ENCODE data around the gene TBL1XR1. TPM values are rescaled to one million over a fixed set of nuclear protein-coding genes. Genes with fewer than 3 reads are reported as not detected.

The TBL1XR1 gene
- total and polyA plus RNA-seq, 2 of the 4 experiments (the other 2 are of a cell fraction) = 25.2 to 170 TPM

GRCh38 chr3:176978441-176978840, 218.8 kb downstream of the TBL1XR1 start:
- POLR2A ChIA-PET (ENCODE audit: unreplicated experiment) = no interaction called here
- whole genome bisulfite sequencing, 2 experiments (ENCODE audit: extremely low coverage in 2 of 2, insufficient read length in 1 of 2) = no CpG with 5 or more reads among the region's 3 CpGs

More at GRCh38 chr3:176978441-176978840, 218.8 kb downstream of the TBL1XR1 start:
- Histone ChIP-seq H2BK5ac (ENCODE audit: low read depth, low read length, poor library complexity, severe bottlenecking) (no peak overlapping the region), H2BK120ac (ENCODE audit: low read depth, low read length) (no peak overlapping the region), H4K5ac (ENCODE audit: low read depth, low read length) (no peak overlapping the region), H2AK5ac (ENCODE audit: low read depth, low read length) (no peak overlapping the region), H3K14ac (replicated peaks; ENCODE audit: low read depth, low read length) (no peak overlapping the region), H3K4ac (ENCODE audit: low read depth, low read length) (no peak overlapping the region), H3K9ac (ENCODE audit: low read depth, low read length) (no peak overlapping the region), H3K79me1 (ENCODE audit: low read depth in 1 of 2, low read length in 2 of 2) (no peaks in the 10 kb centered on the region), H4K91ac (ENCODE audit: insufficient read depth, low read depth, low read length) (no peak overlapping the region), H3K27ac (ENCODE audit: insufficient read depth, low read length) (no peak overlapping the region), H3K9me1 (ENCODE audit: insufficient read depth, low read length) (no peaks in the 10 kb centered on the region), H3K4me1 (ENCODE audit: control insufficient read depth, insufficient read depth, low read length) (no peaks in the 10 kb centered on the region), H3K36me3 (ENCODE audit: control insufficient read depth, insufficient read depth, low read length) (no peaks in the 10 kb centered on the region), H3K23ac (ENCODE audit: low read depth, low read length) (no peak overlapping the region), H2AFZ (replicated peaks; ENCODE audit: low read length, poor library complexity) (peak overlapping the region; percentile 35), H3K9me3 (ENCODE audit: control insufficient read depth, insufficient read depth, low read length) (no peaks in the 10 kb centered on the region), H3K18ac (ENCODE audit: low read depth, low read length) (no peak overlapping the region), H3K4me2 (ENCODE audit: low read depth, low read length) (no peak overlapping the region), H2BK20ac (ENCODE audit: low read depth, low read length) (no peak overlapping the region), H3K4me3 (ENCODE audit: insufficient read depth, low read depth, low read length) (no peak overlapping the region), H4K8ac (ENCODE audit: low read depth in 2 of 2, low read length in 2 of 2) (no peak overlapping the region), H3K56ac (ENCODE audit: extremely low read depth, insufficient read depth, low read length) (no peak overlapping the region), H2BK15ac (ENCODE audit: low read depth, low read length) (no peak overlapping the region), H4K20me1 (ENCODE audit: insufficient read depth, low read length) (no peaks in the 10 kb centered on the region), H3K27me3 (ENCODE audit: control insufficient read depth, insufficient read depth, low read length) (no peaks in the 10 kb centered on the region), H2AK9ac (replicated peaks; ENCODE audit: low read depth, low read length, poor library complexity) (no peak overlapping the region)
- DNase-seq (no peak), ATAC-seq (ENCODE audit: low read depth) (no peak)
- CTCF ChIA-PET = no interaction called here
- intact Hi-C loops (cut with micrococcal nuclease) = no loop called here
- BruUV-seq (replicated peaks) = no TSS peak
- dilution Hi-C loops (cut with HindIII; ENCODE audit: low sequenced_read_pairs, unreplicated experiment) = no loop called here
- in situ Hi-C loops (cut with MboI; ENCODE audit: low sequenced_read_pairs) = no loop called here
- no peak for TF ChIP-seq NFE2L2 (IDR thresholded peaks at IDR 0.05; ENCODE audit: low read depth, low read length)
- no peak for TF ChIP-seq POLR2A (IDR thresholded peaks at IDR 0.05; ENCODE audit: low read depth, low read length)
- no peak for TF ChIP-seq USF2 (IDR thresholded peaks at IDR 0.05; ENCODE audit: low read depth, low read length)
- no peak for TF ChIP-seq RFX5 (IDR thresholded peaks at IDR 0.05; ENCODE audit: low read depth, low read length)
- no peak for TF ChIP-seq RCOR1 (IDR thresholded peaks at IDR 0.05; ENCODE audit: insufficient replicate concordance, low read length)
- TF ChIP-seq CEBPB (IDR thresholded peaks at IDR 0.05; ENCODE audit: low read depth, low read length) = no peak
- TF ChIP-seq MXI1 (IDR thresholded peaks at IDR 0.05; ENCODE audit: borderline replicate concordance, low read depth, low read length) = no peak
- no peak for TF ChIP-seq MAZ (IDR thresholded peaks at IDR 0.05; ENCODE audit: borderline replicate concordance, low read depth, low read length)
- TF ChIP-seq RAD21 (IDR thresholded peaks at IDR 0.05; ENCODE audit: low read length) = no peak

Measured in IMR-90 (cell line).